Smooth muscle cell (in vitro differentiated cells): ENCODE measurements around the gene ATXN1. TPM values are rescaled to one million over a fixed set of nuclear protein-coding genes. Genes with fewer than 3 reads are reported as not detected.

ENCODE experiments used
- DNase-seq: peaks from one replicate; lab custom pipeline; 2025; ENCODE audit not compliant: unreplicated experiment; lab: John Stamatoyannopoulos, UW
- H2AFZ ChIP-seq: fragments of 200-600 bp; sonication (generic); 2 replicates; pipeline ENCODE4 v1.6.0; 2016; ENCODE audit warnings: antibody characterized with exemption, low read depth, mild to moderate bottlenecking
- H3F3A ChIP-seq: fragments of 200-600 bp; sonication (generic); 2 replicates; pipeline ENCODE4 v1.6.0; 2017; ENCODE audit warnings: antibody characterized with exemption, low read depth
- H3K27ac ChIP-seq: fragments of 200-600 bp; sonication (generic); 2 replicates; pipeline ENCODE4 v1.5.1; 2016; ENCODE audit warnings: low read depth, mild to moderate bottlenecking
- H3K27me3 ChIP-seq: fragments of 200-600 bp; sonication (generic); 2 replicates; pipeline ENCODE4 v1.6.1; 2016; ENCODE audit warnings: low read depth, mild to moderate bottlenecking
- H3K36me3 ChIP-seq: fragments of 200-600 bp; sonication (generic); 2 replicates; pipeline ENCODE4 v1.5.1; 2016; ENCODE audit warnings: low read depth
- H3K4me1 ChIP-seq: fragments of 200-600 bp; sonication (generic); 2 replicates; pipeline ENCODE4 v1.5.1; 2016; ENCODE audit warnings: low read depth
- H3K4me2 ChIP-seq: fragments of 200-600 bp; sonication (generic); 2 replicates; pipeline ENCODE4 v1.6.0; 2016; ENCODE audit warnings: mild to moderate bottlenecking
- H3K4me3 ChIP-seq: fragments of 200-600 bp; sonication (generic); 2 replicates; pipeline ENCODE4 v1.5.1; 2016; ENCODE audit warnings: mild to moderate bottlenecking
- H3K79me2 ChIP-seq: fragments of 200-600 bp; sonication (generic); 2 replicates; pipeline ENCODE4 v1.6.0; 2016; ENCODE audit warnings: low read depth, mild to moderate bottlenecking
- H3K9ac ChIP-seq: fragments of 200-600 bp; sonication (generic); 2 replicates; pipeline ENCODE4 v1.6.0; 2016; ENCODE audit warnings: low read depth
- H3K9me3 ChIP-seq: fragments of 200-600 bp; sonication (generic); replicated peaks from 2 replicates; pipeline ENCODE4 v1.5.1; 2016; ENCODE audit warnings: low read depth
- H4K20me1 ChIP-seq: fragments of 200-600 bp; sonication (generic); 2 replicates; pipeline ENCODE4 v1.6.0; 2016; ENCODE audit warnings: low read depth
- CTCF ChIP-seq: fragments of 200-600 bp; sonication (generic); IDR thresholded peaks from 2 replicates; pipeline ENCODE4 v1.5.1; 2017; ENCODE audit warnings: borderline replicate concordance, mild to moderate bottlenecking, antibody characterized with exemption; ENCODE audit not compliant: insufficient read depth, poor library complexity, severe bottlenecking
- WGBS: methylation state at CpG from one replicate; pipeline ENCODE4 v1.1.7; 2016; ENCODE audit warnings: low lambda C conversion rate; 5-methylcytosine and 5-hydroxymethylcytosine counted together
- polyA plus RNA-seq: library from polyadenylated mRNA; unstranded; fragments of >200 nt; fragmentation: Nextera tagmentation; extraction: Ambion mirVana; gene quantifications from 2 replicates; pipeline ENCODE4 v1.2.1, GENCODE V29; 2016
- total RNA-seq: library from RNA; depleted of rRNA; stranded (reverse); fragments of >200 nt; gene quantifications from 2 replicates; pipeline ENCODE4 v1.2.3, GENCODE V29; 2014

Gene ATXN1
- total and polyA plus RNA-seq, 2 experiments from 2014 or later = 17.9 to 40.6 TPM

DNA sequence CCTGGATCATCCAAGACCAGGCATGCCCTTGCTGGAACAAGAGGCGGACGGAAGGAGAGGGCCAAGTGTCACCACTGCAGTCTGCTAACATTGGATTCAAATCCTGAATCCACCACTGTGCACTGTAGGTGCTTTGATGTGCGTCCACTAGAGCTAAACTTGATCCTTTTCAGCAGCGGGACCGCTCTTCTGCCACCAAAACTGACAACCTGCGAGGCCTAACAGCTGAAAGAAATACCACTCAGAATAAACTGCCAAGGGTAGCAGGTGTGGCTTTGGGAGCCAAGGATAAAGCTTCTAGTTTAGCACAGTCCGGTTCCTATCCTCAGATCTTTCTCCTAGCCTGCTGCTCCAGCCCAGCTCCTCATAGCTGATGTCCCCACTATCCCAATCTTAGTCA, 108.0 kb downstream of the ATXN1 start:
- no peaks in the 10 kb centered on the region for H3K36me3 ChIP-seq
- no peak for DNase-seq
- WGBS = 95% methylated on average over 7 of the region's 7 CpGs
- no peaks in the 10 kb centered on the region for H3K27me3 ChIP-seq
- no peaks in the 10 kb centered on the region for H3K9me3 ChIP-seq
- no peak overlapping the region for H3K4me2 ChIP-seq
- no peak overlapping the region for H3K4me3 ChIP-seq
- H3K27ac ChIP-seq = no peak overlapping the region
- H4K20me1 ChIP-seq = peaks cover 53% of the 10 kb centered on the region
- H2AFZ ChIP-seq = no peak overlapping the region
- no peaks in the 10 kb centered on the region for H3F3A ChIP-seq
- H3K79me2 ChIP-seq = peaks cover 28% of the 10 kb centered on the region
- no peak overlapping the region for H3K9ac ChIP-seq
- peaks cover 3% of the 10 kb centered on the region for H3K4me1 ChIP-seq
- TF ChIP-seq CTCF = no peak

GRCh38 chr6:16651871-16652270, 109.4 kb downstream of the ATXN1 start:
- Histone ChIP-seq H3K9me3 (no peaks in the 10 kb centered on the region), H4K20me1 (peaks cover 55% of the 10 kb centered on the region), H2AFZ (no peak overlapping the region), H3K4me3 (no peak overlapping the region), H3K4me2 (no peak overlapping the region), H3K4me1 (no peaks in the 10 kb centered on the region), H3K27ac (no peak overlapping the region), H3K79me2 (peaks cover 24% of the 10 kb centered on the region), H3K36me3 (no peaks in the 10 kb centered on the region), H3K9ac (no peak overlapping the region), H3F3A (no peaks in the 10 kb centered on the region), H3K27me3 (no peaks in the 10 kb centered on the region)
- 68% methylated on average over 6 of the region's 6 CpGs for WGBS
- no peak for TF ChIP-seq CTCF
- DNase-seq = no peak

DNA sequence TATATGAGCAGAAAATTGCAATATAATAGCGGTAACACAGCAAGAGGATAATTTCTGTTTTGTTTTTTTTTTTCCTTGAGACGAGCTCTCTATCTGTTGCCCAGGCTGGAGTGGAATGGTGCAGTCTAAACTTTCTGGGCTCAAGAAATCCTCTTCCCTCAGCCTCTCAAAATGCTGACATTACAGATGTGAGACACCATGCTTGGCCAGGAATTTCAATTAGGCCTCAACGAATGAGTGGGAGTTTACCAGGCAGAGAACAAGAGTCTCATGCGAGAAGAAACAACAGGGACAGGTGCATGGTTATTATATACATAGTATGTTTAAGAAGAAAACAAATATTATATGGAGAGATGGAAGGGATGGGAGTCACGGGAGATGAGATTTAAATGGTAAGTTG, 111.4 kb downstream of the ATXN1 start:
- TF ChIP-seq CTCF = no peak
- Histone ChIP-seq H3F3A (no peaks in the 10 kb centered on the region), H3K4me1 (no peaks in the 10 kb centered on the region), H3K27me3 (no peaks in the 10 kb centered on the region), H3K79me2 (peaks cover 16% of the 10 kb centered on the region), H3K27ac (no peak overlapping the region), H2AFZ (no peak overlapping the region), H3K4me3 (no peak overlapping the region), H3K4me2 (no peak overlapping the region), H3K36me3 (no peaks in the 10 kb centered on the region), H3K9me3 (no peaks in the 10 kb centered on the region), H4K20me1 (peaks cover 68% of the 10 kb centered on the region), H3K9ac (no peak overlapping the region)
- no peak for DNase-seq
- 92% methylated on average over 5 of the region's 5 CpGs for WGBS

DNA sequence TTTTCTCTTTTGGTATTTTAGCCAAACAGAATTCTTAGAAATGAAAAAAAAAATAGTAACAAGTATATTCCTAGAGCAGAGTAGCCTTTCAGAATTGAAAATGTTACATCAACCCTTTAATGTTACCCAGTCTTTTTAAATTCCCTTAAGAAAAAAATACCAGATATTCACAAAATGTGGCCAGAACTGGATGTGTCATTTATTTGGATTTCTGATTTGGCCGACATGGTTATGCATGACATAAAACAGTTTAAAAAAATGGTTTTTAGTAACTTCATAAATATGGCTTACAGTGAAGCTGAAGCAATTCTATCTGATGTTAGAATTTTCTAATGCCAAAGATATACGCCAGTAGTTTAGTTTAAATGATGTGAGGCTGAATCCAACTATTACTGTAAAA, 112.0 kb downstream of the ATXN1 start:
- H3K4me2 ChIP-seq = no peak overlapping the region
- no peak overlapping the region for H3K27ac ChIP-seq
- no peak overlapping the region for H3K4me3 ChIP-seq
- WGBS = 96% methylated on average over 2 of the region's 2 CpGs
- no peak overlapping the region for H3K9ac ChIP-seq
- no peaks in the 10 kb centered on the region for H3K36me3 ChIP-seq
- no peaks in the 10 kb centered on the region for H3K4me1 ChIP-seq
- no peak for DNase-seq
- no peak for TF ChIP-seq CTCF
- no peaks in the 10 kb centered on the region for H3K9me3 ChIP-seq
- peaks cover 69% of the 10 kb centered on the region for H4K20me1 ChIP-seq
- H3K79me2 ChIP-seq = peaks cover 11% of the 10 kb centered on the region
- no peaks in the 10 kb centered on the region for H3K27me3 ChIP-seq
- no peaks in the 10 kb centered on the region for H3F3A ChIP-seq
- H2AFZ ChIP-seq = no peak overlapping the region
